ENCODE data around the gene SLIT3.

The SLIT3 gene

GRCh38 chr5:168978015-168978414 lies 322.9 kb downstream of the SLIT3 start:
- H3K27me3 ChIP-seq (ENCODE audit: control insufficient read depth, insufficient read depth, low read length), result no peaks in the 10 kb centered on the region
- H3K4me1 ChIP-seq (ENCODE audit: control insufficient read depth, low read depth, low read length), result peaks cover 5% of the 10 kb centered on the region
- H3K9ac ChIP-seq (ENCODE audit: low read length), result no peak overlapping the region
- no peak overlapping the region for H3K27ac ChIP-seq (ENCODE audit: low read length)
- no peak overlapping the region for H3K4me3 ChIP-seq (ENCODE audit: low read length)
- no peaks in the 10 kb centered on the region for H3K36me3 ChIP-seq (ENCODE audit: control insufficient read depth, low read depth, low read length)
- H3K9me3 ChIP-seq (ENCODE audit: control insufficient read depth, low read depth, low read length), result no peaks in the 10 kb centered on the region

GRCh38 chr5:168976311-168976970 lies 324.5 kb downstream of the SLIT3 start:
- no peaks in the 10 kb centered on the region for H3K4me1 ChIP-seq (ENCODE audit: control insufficient read depth, low read depth, low read length)
- no peak overlapping the region for H3K4me3 ChIP-seq (ENCODE audit: low read length)
- no peaks in the 10 kb centered on the region for H3K27me3 ChIP-seq (ENCODE audit: control insufficient read depth, insufficient read depth, low read length)
- no peaks in the 10 kb centered on the region for H3K9me3 ChIP-seq (ENCODE audit: control insufficient read depth, low read depth, low read length)
- H3K9ac ChIP-seq (ENCODE audit: low read length), result no peak overlapping the region
- H3K36me3 ChIP-seq (ENCODE audit: control insufficient read depth, low read depth, low read length), result no peaks in the 10 kb centered on the region
- H3K27ac ChIP-seq (ENCODE audit: low read length), result no peak overlapping the region

- Histone ChIP-seq H3K9me3 (ENCODE audit: control insufficient read depth, low read depth, low read length) (no peaks in the 10 kb centered on the region), H3K36me3 (ENCODE audit: control insufficient read depth, low read depth, low read length) (no peaks in the 10 kb centered on the region), H3K4me1 (ENCODE audit: control insufficient read depth, low read depth, low read length) (no peaks in the 10 kb centered on the region), H3K4me3 (ENCODE audit: low read length) (no peak overlapping the region), H3K9ac (ENCODE audit: low read length) (no peak overlapping the region), H3K27ac (ENCODE audit: low read length) (no peak overlapping the region), H3K27me3 (ENCODE audit: control insufficient read depth, insufficient read depth, low read length) (no peaks in the 10 kb centered on the region)
Measured at GRCh38 chr5:168975331-168975730, 325.6 kb downstream of the SLIT3 start.

DNA sequence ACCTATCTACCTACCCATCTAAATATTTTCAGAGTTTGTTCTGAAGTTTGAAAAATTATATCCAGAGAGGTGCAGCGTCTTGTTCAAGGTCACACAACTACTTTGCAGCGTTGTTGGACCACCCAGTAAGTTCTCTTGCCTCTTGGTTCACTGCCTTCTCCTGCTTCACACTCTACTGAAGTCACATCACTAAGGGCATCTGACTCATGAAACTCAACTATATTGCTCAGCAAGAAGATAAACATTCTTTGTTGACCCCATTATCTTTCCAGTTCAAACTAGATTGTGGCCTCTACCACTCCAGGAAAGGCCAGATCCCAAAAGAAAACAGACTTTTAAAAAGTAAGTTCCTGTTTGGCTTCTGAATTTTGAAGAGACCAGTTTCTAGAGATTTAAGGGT lies 326.9 kb downstream of the SLIT3 start:
- Histone ChIP-seq H3K4me1 (ENCODE audit: control insufficient read depth, low read depth, low read length) (no peaks in the 10 kb centered on the region), H3K9ac (ENCODE audit: low read length) (no peak overlapping the region), H3K4me3 (ENCODE audit: low read length) (no peak overlapping the region), H3K9me3 (ENCODE audit: control insufficient read depth, low read depth, low read length) (no peaks in the 10 kb centered on the region), H3K36me3 (ENCODE audit: control insufficient read depth, low read depth, low read length) (no peaks in the 10 kb centered on the region), H3K27me3 (ENCODE audit: control insufficient read depth, insufficient read depth, low read length) (no peaks in the 10 kb centered on the region), H3K27ac (ENCODE audit: low read length) (no peak overlapping the region)

DNA sequence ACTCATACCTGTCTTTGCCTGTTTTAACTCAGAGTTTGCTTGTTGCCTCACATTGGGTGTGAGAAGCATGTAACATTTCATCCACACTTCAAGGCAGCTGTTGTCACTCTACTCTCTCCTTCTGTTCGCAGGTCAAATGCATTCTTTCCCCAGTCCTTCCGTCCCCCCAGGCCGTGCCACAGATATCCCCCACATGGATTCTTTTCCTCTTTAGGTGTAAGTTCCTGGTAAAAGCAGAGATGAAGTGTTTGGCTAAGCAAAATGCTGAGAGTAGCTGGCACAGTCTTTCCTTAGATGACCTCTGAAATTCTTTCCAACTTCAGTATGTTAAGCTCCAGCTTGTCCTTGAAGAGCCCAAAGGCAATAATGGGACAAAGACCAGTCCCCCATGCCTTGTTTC lies 328.2 kb downstream of the SLIT3 start:
- no peak overlapping the region for H3K9ac ChIP-seq (ENCODE audit: low read length)
- no peaks in the 10 kb centered on the region for H3K27me3 ChIP-seq (ENCODE audit: control insufficient read depth, insufficient read depth, low read length)
- no peaks in the 10 kb centered on the region for H3K9me3 ChIP-seq (ENCODE audit: control insufficient read depth, low read depth, low read length)
- H3K4me1 ChIP-seq (ENCODE audit: control insufficient read depth, low read depth, low read length), result no peaks in the 10 kb centered on the region
- no peaks in the 10 kb centered on the region for H3K36me3 ChIP-seq (ENCODE audit: control insufficient read depth, low read depth, low read length)
- no peak overlapping the region for H3K27ac ChIP-seq (ENCODE audit: low read length)
- H3K4me3 ChIP-seq (ENCODE audit: low read length), result no peak overlapping the region

DNA sequence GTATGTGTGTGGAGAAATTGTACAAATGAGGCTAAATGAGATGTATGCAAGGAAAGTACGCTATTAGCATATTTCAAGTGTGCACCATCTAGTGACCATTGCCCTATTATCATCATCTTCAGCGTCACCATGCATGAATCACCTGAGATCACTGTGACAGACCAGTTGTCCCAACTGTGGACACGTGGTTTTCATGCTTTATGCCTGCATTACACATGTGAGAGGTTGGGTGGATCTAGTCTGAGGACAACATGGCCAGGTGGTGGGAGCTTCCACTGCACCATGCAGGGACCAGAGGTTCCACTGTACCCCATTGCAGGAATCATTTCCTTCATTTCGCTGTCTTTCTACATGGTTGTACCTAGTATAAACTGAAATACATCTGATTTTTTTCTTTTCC lies 329.8 kb downstream of the SLIT3 start:
- Histone ChIP-seq H3K27ac (ENCODE audit: low read length) (no peak overlapping the region), H3K9me3 (ENCODE audit: control insufficient read depth, low read depth, low read length) (no peaks in the 10 kb centered on the region), H3K27me3 (ENCODE audit: control insufficient read depth, insufficient read depth, low read length) (no peaks in the 10 kb centered on the region), H3K36me3 (ENCODE audit: control insufficient read depth, low read depth, low read length) (no peaks in the 10 kb centered on the region), H3K4me3 (ENCODE audit: low read length) (no peak overlapping the region), H3K4me1 (ENCODE audit: control insufficient read depth, low read depth, low read length) (no peaks in the 10 kb centered on the region), H3K9ac (ENCODE audit: low read length) (no peak overlapping the region)

DNA sequence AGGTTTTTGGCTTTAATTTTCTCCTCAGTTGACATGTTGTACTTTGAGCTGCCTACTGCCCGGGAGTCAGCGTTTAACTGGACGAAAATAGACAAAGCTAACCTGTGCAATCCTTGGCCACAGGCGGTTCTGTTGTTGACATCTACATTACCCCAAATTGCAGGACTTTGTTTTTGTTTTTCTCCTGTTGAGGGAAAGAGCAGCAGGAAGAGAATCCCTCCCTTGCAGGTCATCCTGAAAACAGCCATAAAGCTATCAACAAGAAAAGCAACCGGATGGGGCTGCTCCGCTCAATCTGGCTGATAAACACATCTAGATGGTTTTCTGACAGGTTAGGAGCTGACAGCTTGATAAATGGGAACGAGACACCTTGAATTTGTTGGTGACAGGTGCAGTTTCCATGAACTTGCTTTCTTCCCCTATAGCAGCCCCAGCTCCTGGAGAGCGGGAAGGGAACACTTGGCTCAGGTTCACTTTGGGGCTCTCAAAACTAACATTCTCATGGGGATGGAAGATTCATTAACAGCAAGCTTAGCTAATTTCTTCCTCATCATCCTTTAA lies 331.5 kb downstream of the SLIT3 start:
- Histone ChIP-seq H3K27ac (ENCODE audit: low read length) (no peak overlapping the region), H3K9ac (ENCODE audit: low read length) (no peak overlapping the region), H3K36me3 (ENCODE audit: control insufficient read depth, low read depth, low read length) (no peaks in the 10 kb centered on the region), H3K4me1 (ENCODE audit: control insufficient read depth, low read depth, low read length) (no peaks in the 10 kb centered on the region), H3K27me3 (ENCODE audit: control insufficient read depth, insufficient read depth, low read length) (no peaks in the 10 kb centered on the region), H3K4me3 (ENCODE audit: low read length) (no peak overlapping the region), H3K9me3 (ENCODE audit: control insufficient read depth, low read depth, low read length) (no peaks in the 10 kb centered on the region)

DNA sequence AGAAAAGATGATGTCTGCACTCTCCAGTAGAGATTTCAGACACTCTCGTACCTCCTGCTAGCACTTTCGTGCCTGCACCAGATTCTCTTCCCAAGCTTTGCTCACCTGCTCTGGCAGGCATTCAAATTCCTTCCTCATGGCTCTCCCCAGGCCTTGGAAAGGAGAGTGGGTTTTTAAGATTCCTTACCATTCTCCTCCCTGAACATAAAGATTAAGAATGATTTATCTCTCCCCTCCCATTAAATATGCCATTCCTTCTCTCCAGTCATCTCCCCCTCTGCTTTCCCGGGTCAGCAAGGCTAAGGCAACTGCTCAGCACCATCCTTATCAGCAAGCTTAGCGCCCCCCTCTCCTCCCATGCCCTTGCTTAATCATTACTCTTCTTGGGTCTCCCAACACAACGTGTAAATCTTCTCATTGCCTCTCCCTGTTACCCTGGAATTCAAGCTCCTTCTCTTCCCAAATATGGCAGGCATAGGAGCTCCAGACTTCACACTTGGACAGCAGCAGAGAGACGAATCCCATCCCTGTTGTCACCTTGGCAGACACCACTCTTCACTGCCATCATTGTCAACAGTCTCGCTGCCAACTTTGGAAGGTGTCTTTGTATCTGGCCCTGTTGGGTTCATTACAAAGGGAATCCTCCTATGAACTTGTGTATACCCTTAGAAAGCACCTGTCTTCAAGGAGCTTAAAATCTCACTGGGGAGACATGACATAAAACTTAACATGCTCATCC lies 332.9 kb downstream of the SLIT3 start:
- Histone ChIP-seq H3K4me3 (ENCODE audit: low read length) (no peak overlapping the region), H3K27ac (ENCODE audit: low read length) (no peak overlapping the region), H3K9me3 (ENCODE audit: control insufficient read depth, low read depth, low read length) (no peaks in the 10 kb centered on the region), H3K4me1 (ENCODE audit: control insufficient read depth, low read depth, low read length) (no peaks in the 10 kb centered on the region), H3K9ac (ENCODE audit: low read length) (no peak overlapping the region), H3K36me3 (ENCODE audit: control insufficient read depth, low read depth, low read length) (no peaks in the 10 kb centered on the region), H3K27me3 (ENCODE audit: control insufficient read depth, insufficient read depth, low read length) (no peaks in the 10 kb centered on the region)

DNA sequence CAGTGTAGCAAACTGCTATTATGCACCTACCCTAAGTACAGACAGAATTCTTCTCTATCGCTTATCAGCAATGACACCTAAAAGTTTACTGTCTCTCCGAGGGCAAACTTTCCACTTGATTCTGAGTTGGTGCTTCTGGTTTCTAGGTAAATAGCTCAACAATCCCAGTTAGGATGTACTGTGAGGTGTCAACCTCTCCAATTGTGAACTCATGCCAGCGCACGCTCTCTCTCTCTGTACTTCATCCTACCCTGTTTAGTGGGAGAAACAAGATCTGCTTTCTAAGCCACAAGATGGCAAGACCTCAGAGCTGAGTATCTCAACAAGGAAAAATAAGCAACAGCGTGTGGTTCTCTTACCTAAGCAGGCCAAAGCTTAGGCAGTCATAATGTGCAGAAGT lies 335.3 kb downstream of the SLIT3 start:
- Histone ChIP-seq H3K27me3 (ENCODE audit: control insufficient read depth, insufficient read depth, low read length) (no peaks in the 10 kb centered on the region), H3K4me3 (ENCODE audit: low read length) (no peak overlapping the region), H3K9me3 (ENCODE audit: control insufficient read depth, low read depth, low read length) (no peaks in the 10 kb centered on the region), H3K9ac (ENCODE audit: low read length) (no peak overlapping the region), H3K4me1 (ENCODE audit: control insufficient read depth, low read depth, low read length) (no peaks in the 10 kb centered on the region), H3K36me3 (ENCODE audit: control insufficient read depth, low read depth, low read length) (no peaks in the 10 kb centered on the region), H3K27ac (ENCODE audit: low read length) (no peak overlapping the region)

GRCh38 chr5:168964182-168964581 lies 336.8 kb downstream of the SLIT3 start:
- Histone ChIP-seq H3K27me3 (ENCODE audit: control insufficient read depth, insufficient read depth, low read length) (no peaks in the 10 kb centered on the region), H3K4me1 (ENCODE audit: control insufficient read depth, low read depth, low read length) (no peaks in the 10 kb centered on the region), H3K4me3 (ENCODE audit: low read length) (no peak overlapping the region), H3K36me3 (ENCODE audit: control insufficient read depth, low read depth, low read length) (no peaks in the 10 kb centered on the region), H3K9me3 (ENCODE audit: control insufficient read depth, low read depth, low read length) (no peaks in the 10 kb centered on the region), H3K27ac (ENCODE audit: low read length) (no peak overlapping the region), H3K9ac (ENCODE audit: low read length) (no peak overlapping the region)

DNA sequence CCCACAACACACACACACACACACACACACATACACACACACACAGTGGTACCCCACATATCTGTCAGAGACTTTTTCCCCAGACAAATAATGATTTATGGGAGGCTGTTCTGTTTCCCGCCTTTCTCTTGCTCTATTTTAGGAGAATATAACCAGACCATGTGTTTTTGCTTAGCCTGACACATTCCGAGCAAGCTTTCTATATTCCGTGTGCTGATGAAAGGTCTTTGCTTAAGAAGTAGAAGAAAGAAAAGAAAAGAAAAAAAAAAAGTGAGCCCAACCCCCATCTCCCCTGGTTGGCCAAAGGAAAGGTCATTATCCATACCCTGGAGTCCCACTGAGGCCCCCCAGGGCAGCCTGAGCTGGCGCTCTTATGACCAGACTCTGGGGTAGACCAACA lies 338.6 kb downstream of the SLIT3 start:
- Histone ChIP-seq H3K36me3 (ENCODE audit: control insufficient read depth, low read depth, low read length) (no peaks in the 10 kb centered on the region), H3K27ac (ENCODE audit: low read length) (no peak overlapping the region), H3K4me1 (ENCODE audit: control insufficient read depth, low read depth, low read length) (no peaks in the 10 kb centered on the region), H3K9me3 (ENCODE audit: control insufficient read depth, low read depth, low read length) (no peaks in the 10 kb centered on the region), H3K27me3 (ENCODE audit: control insufficient read depth, insufficient read depth, low read length) (no peaks in the 10 kb centered on the region), H3K9ac (ENCODE audit: low read length) (no peak overlapping the region), H3K4me3 (ENCODE audit: low read length) (no peak overlapping the region)

- Histone ChIP-seq H3K4me1 (ENCODE audit: control insufficient read depth, low read depth, low read length) (no peaks in the 10 kb centered on the region), H3K27me3 (ENCODE audit: control insufficient read depth, insufficient read depth, low read length) (no peaks in the 10 kb centered on the region), H3K4me3 (ENCODE audit: low read length) (no peak overlapping the region), H3K9ac (ENCODE audit: low read length) (no peak overlapping the region), H3K9me3 (ENCODE audit: control insufficient read depth, low read depth, low read length) (no peaks in the 10 kb centered on the region), H3K36me3 (ENCODE audit: control insufficient read depth, low read depth, low read length) (no peaks in the 10 kb centered on the region), H3K27ac (ENCODE audit: low read length) (no peak overlapping the region)
Measured at GRCh38 chr5:168961681-168962080, 339.3 kb downstream of the SLIT3 start.
